ENCODE data around the gene HLX.

HLX gene

DNA sequence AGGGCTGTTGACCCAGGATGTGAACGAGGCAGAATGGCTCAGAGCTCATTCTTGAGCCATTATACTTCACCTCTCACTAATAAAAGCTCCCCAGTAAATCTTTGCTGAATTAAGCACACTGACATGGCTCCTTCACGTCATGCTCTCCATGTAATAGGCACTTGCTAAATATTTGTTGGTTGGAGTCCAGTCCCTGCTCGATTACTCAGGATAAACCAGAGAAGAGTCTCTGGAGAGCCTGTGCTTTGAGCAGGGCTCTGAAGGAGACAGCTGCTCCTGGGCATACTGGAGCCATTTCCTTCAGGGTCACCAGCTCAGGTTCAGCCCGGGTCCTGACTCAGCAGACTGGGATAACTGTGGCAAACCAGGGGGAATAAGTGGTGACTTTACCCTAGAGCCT is 46.9 kb downstream of the HLX start:
- H3K9me3 ChIP-seq (replicated peaks; ENCODE audit: insufficient read depth, low read length), result no peaks in the 10 kb centered on the region
- no peak overlapping the region for H3K4me2 ChIP-seq (ENCODE audit: low read depth, low read length)
- no peaks in the 10 kb centered on the region for H3K36me3 ChIP-seq (replicated peaks; ENCODE audit: insufficient read depth, low read length)
- H3F3A ChIP-seq (ENCODE audit: insufficient read depth, low read length), result no peaks in the 10 kb centered on the region
- H2AFZ ChIP-seq (ENCODE audit: low read length), result no peak overlapping the region
- TF ChIP-seq EZH2 (optimal IDR thresholded peaks at IDR 0.05; ENCODE audit: low read depth, low read length), result no peak
- no peak for TF ChIP-seq EZH2phosphoT487 (IDR thresholded peaks at IDR 0.05; ENCODE audit: low read length)
- TF ChIP-seq CTCF (IDR thresholded peaks at IDR 0.05; ENCODE audit: low read length), result no peak
- H3K27ac ChIP-seq (ENCODE audit: low read length), result no peak overlapping the region
- no peak for DNase-seq
- H3K27me3 ChIP-seq (replicated peaks; ENCODE audit: insufficient read depth, low read length), result no peaks in the 10 kb centered on the region
- H3K4me3 ChIP-seq (ENCODE audit: low read length), result no peak overlapping the region
- H3K4me1 ChIP-seq (ENCODE audit: low read length), result no peaks in the 10 kb centered on the region
- no peak overlapping the region for H3K9ac ChIP-seq (ENCODE audit: low read length)
- H3K9me2 ChIP-seq (replicated peaks; ENCODE audit: insufficient read depth, low read length), result no peaks in the 10 kb centered on the region
- H4K20me1 ChIP-seq (ENCODE audit: insufficient read depth, low read length), result no peaks in the 10 kb centered on the region
- no peaks in the 10 kb centered on the region for H3K79me2 ChIP-seq (ENCODE audit: low read length)

- H3K4me2 ChIP-seq (ENCODE audit: low read depth, low read length), result no peak overlapping the region
- H3K9me3 ChIP-seq (replicated peaks; ENCODE audit: insufficient read depth, low read length), result no peaks in the 10 kb centered on the region
- H3K79me2 ChIP-seq (ENCODE audit: low read length), result no peaks in the 10 kb centered on the region
- H3K4me3 ChIP-seq (ENCODE audit: low read length), result no peak overlapping the region
- no peaks in the 10 kb centered on the region for H3K4me1 ChIP-seq (ENCODE audit: low read length)
- no peaks in the 10 kb centered on the region for H3K27me3 ChIP-seq (replicated peaks; ENCODE audit: insufficient read depth, low read length)
- DNase-seq, result no peak
- H3K9ac ChIP-seq (ENCODE audit: low read length), result no peak overlapping the region
- no peak overlapping the region for H3K27ac ChIP-seq (ENCODE audit: low read length)
- H4K20me1 ChIP-seq (ENCODE audit: insufficient read depth, low read length), result no peaks in the 10 kb centered on the region
- TF ChIP-seq CTCF (IDR thresholded peaks at IDR 0.05; ENCODE audit: low read length) (no peak), EZH2 (optimal IDR thresholded peaks at IDR 0.05; ENCODE audit: low read depth, low read length) (no peak), EZH2phosphoT487 (IDR thresholded peaks at IDR 0.05; ENCODE audit: low read length) (no peak)
- no peaks in the 10 kb centered on the region for H3K36me3 ChIP-seq (replicated peaks; ENCODE audit: insufficient read depth, low read length)
- H3F3A ChIP-seq (ENCODE audit: insufficient read depth, low read length), result no peaks in the 10 kb centered on the region
- no peak overlapping the region for H2AFZ ChIP-seq (ENCODE audit: low read length)
- no peaks in the 10 kb centered on the region for H3K9me2 ChIP-seq (replicated peaks; ENCODE audit: insufficient read depth, low read length)
These were observed 48.2 kb downstream of the HLX start for GRCh38 chr1:220927442-220927841.

GRCh38 chr1:220928320-220928719 is 49.1 kb downstream of the HLX start:
- H4K20me1 ChIP-seq (ENCODE audit: insufficient read depth, low read length), result no peaks in the 10 kb centered on the region
- no peak overlapping the region for H3K9ac ChIP-seq (ENCODE audit: low read length)
- no peaks in the 10 kb centered on the region for H3K36me3 ChIP-seq (replicated peaks; ENCODE audit: insufficient read depth, low read length)
- no peaks in the 10 kb centered on the region for H3K9me2 ChIP-seq (replicated peaks; ENCODE audit: insufficient read depth, low read length)
- no peak overlapping the region for H2AFZ ChIP-seq (ENCODE audit: low read length)
- H3K27me3 ChIP-seq (replicated peaks; ENCODE audit: insufficient read depth, low read length), result no peaks in the 10 kb centered on the region
- H3K4me3 ChIP-seq (ENCODE audit: low read length), result no peak overlapping the region
- H3K79me2 ChIP-seq (ENCODE audit: low read length), result no peaks in the 10 kb centered on the region
- no peaks in the 10 kb centered on the region for H3F3A ChIP-seq (ENCODE audit: insufficient read depth, low read length)
- no peaks in the 10 kb centered on the region for H3K9me3 ChIP-seq (replicated peaks; ENCODE audit: insufficient read depth, low read length)
- H3K4me1 ChIP-seq (ENCODE audit: low read length), result no peaks in the 10 kb centered on the region
- no peak for TF ChIP-seq EZH2 (optimal IDR thresholded peaks at IDR 0.05; ENCODE audit: low read depth, low read length)
- TF ChIP-seq EZH2phosphoT487 (IDR thresholded peaks at IDR 0.05; ENCODE audit: low read length), result no peak
- no peak for TF ChIP-seq CTCF (IDR thresholded peaks at IDR 0.05; ENCODE audit: low read length)
- DNase-seq, result no peak
- no peak overlapping the region for H3K27ac ChIP-seq (ENCODE audit: low read length)
- no peak overlapping the region for H3K4me2 ChIP-seq (ENCODE audit: low read depth, low read length)

All from MM.1S (cell line).